Fibroblast of peridontal ligament (primary cell): ENCODE measurements around the gene MGAT4C.

ENCODE experiments used
- DNase-seq: peaks from one replicate; pipeline ENCODE4 v3.0.0-alpha.2; 2010; ENCODE audit errors: extremely low read depth

MGAT4C gene

DNA sequence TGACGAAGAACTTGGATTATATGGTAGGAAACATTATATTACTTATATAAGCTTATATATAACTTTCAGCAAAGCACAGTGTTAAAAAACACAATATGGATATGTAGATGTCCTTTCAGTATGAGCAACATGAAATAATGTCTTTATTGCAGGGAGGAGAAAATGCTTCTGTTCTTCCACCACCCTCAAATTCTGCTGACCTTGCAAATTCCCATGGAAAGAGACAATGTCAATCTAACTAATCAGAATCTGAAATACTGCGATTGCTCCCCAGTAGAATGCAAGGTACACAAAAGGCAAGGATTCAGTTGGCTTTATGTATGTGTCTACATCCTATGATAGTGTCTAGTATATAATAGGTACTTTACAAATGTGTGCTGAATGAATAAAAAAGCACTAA is 26.4 kb downstream of the MGAT4C start:
- no peak for DNase-seq

GRCh38 chr12:86228656-86229055 is 27.5 kb downstream of the MGAT4C start:
- peak; percentile 2 for DNase-seq

GRCh38 chr12:86226481-86226880 is 29.7 kb downstream of the MGAT4C start:
- no peak for DNase-seq

GRCh38 chr12:86216591-86216990 is 39.6 kb downstream of the MGAT4C start:
- DNase-seq = no peak

- DNase-seq = no peak
Observed at GRCh38 chr12:86213012-86213411, 43.2 kb downstream of the MGAT4C start.

GRCh38 chr12:86198696-86199444 is 57.3 kb downstream of the MGAT4C start:
- DNase-seq = no peak

- DNase-seq = no peak
Observed at GRCh38 chr12:86196465-86196864, 59.7 kb downstream of the MGAT4C start.

DNA sequence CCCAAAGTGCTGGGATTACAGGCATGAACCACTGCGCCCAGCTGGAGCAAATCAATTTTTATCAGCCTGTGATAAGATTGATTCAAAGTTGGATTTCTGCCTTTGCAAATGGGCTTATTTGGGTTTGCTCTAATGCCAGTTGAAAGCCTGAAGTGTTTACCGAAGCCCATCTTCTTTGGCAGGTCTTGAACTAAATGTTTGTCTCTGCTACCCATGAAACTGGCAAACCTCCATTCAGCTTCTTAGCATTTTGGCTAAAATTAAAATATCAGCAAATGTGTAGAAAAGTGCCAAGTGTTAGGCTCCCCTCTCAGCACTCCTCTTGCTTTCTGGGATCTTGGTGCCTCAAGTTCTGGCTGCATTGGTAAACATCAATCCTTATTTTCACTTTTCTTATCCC is 61.5 kb downstream of the MGAT4C start:
- DNase-seq = no peak

DNA sequence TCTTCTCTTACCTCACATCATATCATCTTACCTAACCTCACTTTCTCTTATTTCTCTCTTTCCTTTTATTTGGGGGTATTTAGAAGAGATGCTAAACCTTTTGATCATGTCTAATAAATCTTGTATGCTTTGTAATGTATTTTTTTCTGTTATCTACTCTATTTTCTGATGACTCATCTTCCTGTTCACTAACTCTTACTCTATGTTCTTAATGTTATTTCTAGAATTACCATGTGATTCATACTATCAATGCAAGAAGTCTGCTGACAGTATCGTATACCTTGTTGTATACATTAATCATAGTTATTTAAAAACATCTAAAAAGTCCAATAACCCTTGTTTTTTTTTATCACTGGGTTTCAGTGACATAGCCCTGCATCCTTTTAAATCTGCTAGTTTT is 62.3 kb downstream of the MGAT4C start:
- peak; percentile 3 for DNase-seq

DNA sequence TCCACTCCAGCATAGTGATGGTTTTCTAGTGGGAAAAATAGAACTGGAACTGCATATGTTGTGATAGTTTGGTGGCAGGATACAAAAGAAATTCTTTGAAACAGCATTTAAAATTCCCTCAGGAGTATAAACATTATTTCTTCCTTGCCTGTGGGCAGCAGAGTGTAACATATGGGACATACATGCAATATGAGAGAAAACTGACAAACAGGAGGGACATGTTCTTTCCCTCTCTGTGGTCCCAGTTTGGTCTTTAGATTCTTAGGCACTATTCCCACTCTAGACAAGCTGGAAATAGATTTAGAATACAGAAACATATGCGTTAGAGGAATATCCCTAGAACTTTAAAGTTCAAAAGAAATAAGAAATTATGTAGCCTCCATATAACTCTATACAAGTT is 68.0 kb downstream of the MGAT4C start:
- DNase-seq = no peak

DNA sequence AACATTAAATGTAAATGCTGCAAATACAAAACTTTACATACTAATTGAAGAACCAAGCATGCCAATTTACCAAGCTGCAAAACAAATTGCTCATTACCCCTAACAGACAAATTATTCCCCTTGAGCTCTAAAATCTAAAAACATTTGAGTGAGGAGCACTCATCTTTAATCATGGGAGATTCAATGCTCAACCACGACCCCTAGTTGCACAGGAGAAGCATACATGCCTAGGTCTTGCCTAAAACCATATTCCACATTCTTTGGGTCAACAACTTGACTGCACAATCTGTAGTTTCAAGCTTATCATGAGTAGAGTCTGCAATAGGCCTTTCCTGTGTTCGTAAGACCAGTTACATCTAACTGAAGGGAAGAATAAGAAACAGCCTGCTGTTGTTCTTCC is 69.7 kb downstream of the MGAT4C start:
- DNase-seq = peak; percentile 2

- DNase-seq = no peak
Observed at GRCh38 chr12:86179855-86180254, 76.3 kb downstream of the MGAT4C start.

DNA sequence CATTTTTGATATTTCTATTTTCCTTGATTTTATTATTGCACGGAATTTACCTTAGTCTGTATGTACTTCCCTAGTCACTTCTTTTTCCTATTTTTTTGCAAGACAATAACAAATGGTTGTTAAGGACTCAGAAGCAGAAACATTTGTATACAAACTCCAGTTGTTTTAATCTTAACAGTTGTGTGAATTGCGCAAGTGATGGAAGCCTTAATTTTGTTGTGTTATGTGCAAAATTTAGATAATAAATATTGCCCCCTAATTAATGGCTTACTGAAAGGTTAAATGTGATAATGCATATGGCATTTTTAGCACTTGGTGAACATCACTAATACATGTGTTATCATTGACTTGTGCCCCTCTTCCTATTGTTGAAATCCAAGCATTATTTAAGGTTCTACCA is 82.0 kb downstream of the MGAT4C start:
- DNase-seq = no peak

DNA sequence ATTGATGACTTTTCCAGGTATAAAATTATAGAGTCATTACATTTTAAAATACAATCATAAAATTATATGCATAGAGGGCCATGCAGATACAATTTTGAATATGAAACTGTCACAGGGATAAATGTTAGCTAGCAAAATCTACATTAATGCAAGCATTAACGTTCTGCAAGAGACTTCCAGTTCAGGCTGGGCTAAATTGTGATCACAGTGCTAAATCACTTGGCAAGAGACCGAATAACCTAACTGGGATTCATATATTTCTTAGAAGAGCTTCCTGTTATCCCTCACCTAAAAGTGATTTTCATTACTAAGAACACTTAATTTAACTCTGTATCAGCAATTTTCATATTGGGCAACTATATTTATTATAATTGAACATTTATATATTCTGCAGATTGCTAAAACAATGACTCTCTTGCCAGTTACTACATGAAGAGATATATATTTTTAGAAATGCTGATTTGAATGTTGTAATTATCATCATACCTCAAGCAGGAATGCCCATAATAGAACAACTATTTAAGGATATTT is 83.2 kb downstream of the MGAT4C start:
- no peak for DNase-seq

DNA sequence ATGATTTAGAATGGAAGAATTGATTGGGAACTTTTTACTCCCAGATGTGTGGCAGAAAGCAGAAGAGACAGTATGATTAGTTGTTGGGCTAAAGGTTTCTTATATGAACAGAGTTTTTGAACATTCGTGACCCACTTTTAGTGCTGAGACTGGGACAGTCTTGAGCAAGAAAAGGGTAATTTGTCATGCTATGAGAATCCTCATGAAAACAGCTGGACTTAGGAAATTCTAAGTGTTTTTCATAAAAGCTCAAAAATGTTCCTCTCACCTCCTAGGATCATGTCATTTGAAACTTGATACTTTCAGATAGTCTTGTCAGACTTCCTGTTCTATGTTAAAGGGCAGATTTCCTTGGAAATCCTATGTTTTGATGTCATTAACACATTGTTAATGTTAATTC is 86.1 kb downstream of the MGAT4C start:
- no peak for DNase-seq

DNA sequence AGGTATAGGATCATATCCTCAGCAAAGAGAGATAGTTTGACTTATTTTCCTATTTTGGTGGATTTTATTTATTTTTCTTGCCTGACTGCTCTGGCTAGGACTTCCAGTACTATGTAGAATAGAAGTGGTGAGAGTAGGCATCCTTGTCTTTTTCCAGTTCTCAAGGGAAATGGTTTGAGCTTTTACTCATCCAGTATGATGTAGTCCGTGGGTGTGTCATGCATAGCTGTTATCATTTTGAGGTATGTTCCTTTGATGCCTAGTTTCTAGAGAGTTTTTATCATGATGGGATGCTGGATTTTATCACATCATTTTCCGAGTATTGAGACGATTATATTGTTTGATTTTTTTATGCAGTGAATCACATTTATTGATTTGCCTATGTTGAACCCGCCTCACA is 97.2 kb downstream of the MGAT4C start:
- DNase-seq = no peak

GRCh38 chr12:86154620-86155019 is 101.6 kb downstream of the MGAT4C start:
- DNase-seq = no peak

DNA sequence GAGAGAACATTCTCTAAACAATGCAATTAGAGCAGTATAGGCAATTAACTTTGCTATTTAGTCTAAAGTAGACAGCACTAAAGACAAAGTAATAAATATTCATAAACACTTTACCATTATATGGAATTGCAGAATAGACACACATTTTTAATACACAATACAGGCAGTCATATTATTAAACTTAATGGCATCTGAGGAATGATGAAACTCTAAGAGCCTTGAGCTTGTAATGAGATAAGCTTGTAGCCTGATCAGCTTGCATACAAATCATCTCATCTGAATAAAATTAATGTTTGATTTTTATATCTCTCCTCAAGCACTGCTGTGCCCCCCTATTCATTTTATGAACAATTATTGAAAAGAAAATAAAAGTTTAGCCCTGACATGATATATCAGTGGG is 107.6 kb downstream of the MGAT4C start:
- DNase-seq = no peak

- no peak for DNase-seq
Observed at GRCh38 chr12:86148071-86148470, 108.1 kb downstream of the MGAT4C start.

DNA sequence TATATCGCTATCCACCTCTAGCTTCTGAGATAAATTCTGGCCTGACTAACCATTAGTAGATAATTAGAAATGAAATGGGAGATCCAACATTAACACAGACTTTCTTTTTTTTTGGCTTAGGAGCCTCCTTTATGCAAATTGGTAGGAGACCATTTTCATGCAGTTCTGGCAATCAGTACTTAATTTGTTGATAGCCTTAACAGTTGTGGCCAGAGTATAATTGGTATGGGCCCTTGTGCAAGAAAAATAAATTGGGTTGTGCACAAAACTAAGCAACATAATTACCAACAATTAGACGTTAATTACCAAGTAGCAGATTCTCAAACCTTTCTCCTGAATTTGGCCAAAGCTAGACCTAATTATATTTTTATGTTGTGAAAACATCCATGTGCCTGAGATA is 111.0 kb downstream of the MGAT4C start:
- no peak for DNase-seq

DNA sequence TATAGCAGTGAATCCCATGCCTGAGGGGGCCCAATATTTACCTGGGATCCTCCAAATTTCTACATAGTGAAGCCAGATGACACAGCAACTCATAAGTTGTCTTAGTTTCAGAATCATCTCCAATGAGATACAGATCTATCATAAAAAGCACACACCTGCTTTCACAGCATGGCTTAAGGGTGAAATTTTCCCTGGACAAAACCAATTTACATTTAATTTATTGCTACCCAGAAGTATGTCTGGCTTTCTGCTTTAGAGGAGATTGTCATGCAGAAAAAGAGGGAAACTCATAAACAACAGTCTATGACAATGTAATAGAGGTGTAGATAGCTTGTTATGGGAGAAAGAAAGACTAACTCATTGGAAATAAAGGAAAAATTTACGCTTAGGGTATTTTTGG is 113.0 kb downstream of the MGAT4C start:
- DNase-seq = no peak

GRCh38 chr12:86139671-86140070 is 116.5 kb downstream of the MGAT4C start:
- DNase-seq = peak; percentile 8

DNA sequence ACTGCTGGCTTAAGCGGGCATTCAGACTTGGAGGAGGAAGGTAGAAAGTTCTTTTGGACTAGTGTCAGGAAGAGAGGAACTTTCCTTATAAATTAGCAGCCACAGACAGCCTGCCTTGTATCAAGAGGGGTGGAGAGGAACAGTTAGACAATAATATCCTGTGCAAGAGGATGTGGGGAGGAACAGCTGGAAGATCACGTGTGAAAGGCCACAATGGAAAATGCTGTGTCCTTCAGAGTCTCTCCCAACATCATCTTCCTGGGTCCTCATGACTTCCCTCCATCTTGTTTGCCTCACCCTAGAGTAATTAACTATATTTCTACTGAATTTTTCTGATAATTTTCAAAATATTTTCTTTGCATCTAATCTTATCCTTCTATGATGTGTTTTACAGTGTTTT is 117.4 kb downstream of the MGAT4C start:
- no peak for DNase-seq

DNA sequence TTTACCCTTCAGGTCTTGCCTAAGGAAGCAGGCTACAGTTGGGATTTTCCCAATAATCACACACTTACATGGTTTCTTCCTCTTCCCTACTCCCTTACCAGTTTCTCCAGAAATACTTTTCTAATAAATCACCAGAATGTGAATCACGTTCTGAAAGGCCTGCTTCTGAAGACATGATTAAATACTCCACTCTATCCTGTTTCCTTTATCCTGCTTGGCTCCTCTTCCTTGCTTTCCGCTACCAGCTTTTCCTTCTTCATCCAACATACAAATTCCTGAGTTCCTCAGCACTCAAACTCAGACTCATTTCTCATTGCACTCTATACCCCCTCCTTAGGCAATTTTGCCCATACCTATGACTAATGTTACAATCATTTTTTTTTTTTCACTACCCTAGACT is 118.3 kb downstream of the MGAT4C start:
- DNase-seq = peak; percentile 76
